H1 (cell line): ENCODE data around the gene DUSP23. TPM values are rescaled to one million over a fixed set of nuclear protein-coding genes. Genes with fewer than 3 reads are reported as not detected.

Experiments
- BACH1 ChIP-seq: IDR thresholded peaks from 2 replicates; pipeline ENCODE4 v1.6.1; 2012; ENCODE audit warnings: low read length, improper control_type of control experiment
- BCL11A ChIP-seq, 2 experiments: IDR thresholded peaks; one replicate each; pipeline ENCODE4 v1.6.1; 2011; ENCODE audit warnings: low read depth in 2 of 2, low read length in 2 of 2, mild to moderate bottlenecking in 2 of 2
- CBX5 ChIP-seq: fragments of 300-800, 300-1000 bp; sonication (generic); IDR thresholded peaks from 2 replicates; pipeline ENCODE4 v1.7.1; 2016; ENCODE audit warnings: antibody characterized with exemption, low read length, low read depth
- CTCF ChIP-seq, 3 experiments: IDR thresholded peaks; 1 replicate in 2 of 3; 2 replicates in 1 of 3; pipeline versions ENCODE4 v1.5.1 to v1.6.1; 2011; ENCODE audit warnings: low read length in 3 of 3, mild to moderate bottlenecking in 3 of 3, inconsistent platforms in 2 of 3, low read depth in 1 of 3, moderate library complexity in 1 of 3; ENCODE audit not compliant: insufficient read depth in 1 of 3; ENCODE audit errors: control extremely low read depth in 1 of 3
- E2F6 ChIP-seq: IDR thresholded peaks from 2 replicates; pipeline ENCODE4 v1.6.1; 2012; ENCODE audit warnings: inconsistent platforms
- EGR1 ChIP-seq: IDR thresholded peaks from 2 replicates; pipeline ENCODE4 v1.6.1; 2011; ENCODE audit warnings: low read depth, low read length, borderline replicate concordance
- EP300 ChIP-seq, 2 experiments: IDR thresholded peaks; 1 replicate in 1 of 2; 2 replicates in 1 of 2; pipeline ENCODE4 v1.6.1; 2011 to 2012; ENCODE audit warnings: low read depth in 2 of 2, low read length in 2 of 2, mild to moderate bottlenecking in 2 of 2, borderline replicate concordance in 1 of 2, inconsistent platforms in 1 of 2, moderate library complexity in 1 of 2
- FOSL1 ChIP-seq: IDR thresholded peaks from 2 replicates; pipeline ENCODE4 v1.6.1; 2011; ENCODE audit warnings: mild to moderate bottlenecking, low read depth, low read length, moderate library complexity; ENCODE audit not compliant: insufficient read depth
- GABPA ChIP-seq: IDR thresholded peaks from 2 replicates; pipeline ENCODE4 v1.6.1; 2011; ENCODE audit warnings: mild to moderate bottlenecking, low read length, moderate library complexity, borderline replicate concordance; ENCODE audit not compliant: insufficient read depth
- HDAC2 ChIP-seq, 2 experiments: fragments of 300-600 bp in 1 of 2; sonication (generic) in 1 of 2; IDR thresholded peaks; 2 replicates each; pipeline ENCODE4 v1.6.1; 2011 to 2012; ENCODE audit warnings: low read depth in 2 of 2, low read length in 2 of 2, mild to moderate bottlenecking in 2 of 2, moderate library complexity in 2 of 2, borderline replicate concordance in 1 of 2, inconsistent platforms in 1 of 2
- MAX ChIP-seq: IDR thresholded peaks from 2 replicates; pipeline ENCODE4 v1.6.1; 2012; ENCODE audit warnings: inconsistent platforms
- POLR2AphosphoS5 ChIP-seq: IDR thresholded peaks from 2 replicates; pipeline ENCODE4 v1.6.1; 2011; ENCODE audit warnings: low read depth, low read length
- RBBP5 ChIP-seq: IDR thresholded peaks from 2 replicates; pipeline ENCODE4 v1.7.1; 2012; ENCODE audit warnings: low read depth, mild to moderate bottlenecking, inconsistent platforms, low read length, moderate library complexity, borderline replicate concordance
- RXRA ChIP-seq: IDR thresholded peaks from 2 replicates; pipeline ENCODE4 v1.6.1; 2011; ENCODE audit warnings: low read depth, mild to moderate bottlenecking, low read length, moderate library complexity; ENCODE audit not compliant: insufficient read depth
- SAP30 ChIP-seq: fragments of 300-600 bp; sonication (generic); IDR thresholded peaks from 2 replicates; pipeline ENCODE4 v1.7.1; 2012; ENCODE audit warnings: low read length, moderate library complexity, mild to moderate bottlenecking, inconsistent platforms; ENCODE audit not compliant: insufficient read depth, insufficient replicate concordance
- SIRT6 ChIP-seq: IDR thresholded peaks from one replicate; pipeline ENCODE4 v1.7.1; 2012; ENCODE audit warnings: low read length, inconsistent platforms
- SIX5 ChIP-seq: IDR thresholded peaks from 2 replicates; pipeline ENCODE4 v1.6.1; 2011; ENCODE audit warnings: mild to moderate bottlenecking, low read depth, low read length
- SP1 ChIP-seq: IDR thresholded peaks from 2 replicates; pipeline ENCODE4 v1.6.1; 2011; ENCODE audit warnings: low read depth, low read length
- SP4 ChIP-seq: IDR thresholded peaks from 2 replicates; pipeline ENCODE4 v1.6.1; 2012; ENCODE audit warnings: low read length, inconsistent platforms
- polyA plus RNA-seq, 7 experiments: library from polyadenylated mRNA; depleted of rRNA in 3 of 7; stranded (reverse) in 5 of 7; unstranded in 2 of 7; fragments of >200 nt in 5 of 7; fragments of 200-250 nt in 2 of 7; gene quantifications; 1 replicate in 5 of 7; 2 replicates in 1 of 7; 4 replicates in 1 of 7; pipeline versions ENCODE4 v1.2.1 to v1.2.3, GENCODE V29; 2011 to 2013; ENCODE audit warnings: missing spikeins in 2 of 7, mixed read lengths in 2 of 7
- total RNA-seq: library from RNA; stranded (reverse); fragmentation: NEBNext Ultra II Directional; extraction: Animal tissue kit (Norgen Biotek cat#: 25700); gene quantifications from 2 replicates; pipeline ENCODE4 v1.2.1, GENCODE V29; 2021

The DUSP23 gene
- total and polyA plus RNA-seq, 2 of the 8 experiments (the other 6 are each of a cell fraction or from before 2014, with no cell fraction given): 45.8 to 80.1 TPM

GRCh38 chr1:159780583-159781582 lies at the start of gene DUSP23 (continued):
- TF ChIP-seq E2F6 (peak; percentile 96), POLR2AphosphoS5 (peak; percentile 84; the same call in 1 of the 2 replicates), MAX (peak; percentile 96), RXRA (0 out of 2 replicates have a peak, but pooled peaks have one; percentile 7), RBBP5 (no peak; the same call in 1 of the 2 replicates), SIRT6 (no peak), SP4 (0 out of 2 replicates have a peak, but pooled peaks have one; percentile 18), GABPA (no peak), BCL11A (IDR thresholded peaks at IDR 0.05; ENCODE audit: low read depth in 2 of 2, low read length in 2 of 2) (no peak), FOSL1 (no peak), SIX5 (no peak), CBX5 (no peak), SAP30 (no peak), EP300 (IDR thresholded peaks at IDR 0.05; ENCODE audit: borderline replicate concordance in 1 of 2, low read depth in 2 of 2, low read length in 2 of 2) (no peak), EGR1 (peak; percentile 90; the same call in 1 of the 2 replicates), SP1 (peak; percentile 93), CTCF (IDR thresholded peaks at IDR 0.05; ENCODE audit: control extremely low read depth in 1 of 3, insufficient read depth in 1 of 3, low read depth in 1 of 3, low read length in 3 of 3) (peak; percentile 96 to 98 (median 97)), HDAC2 (IDR thresholded peaks at IDR 0.05; ENCODE audit: borderline replicate concordance in 1 of 2, low read depth in 2 of 2, low read length in 2 of 2) (peak in 1 of 2 experiments; percentile 55; a peak in 1 of 4 replicates), BACH1 (peak; percentile 89)
